Activated CD4-positive, alpha-beta T cell treated with anti-CD3 and anti-CD28 coated beads for 48 hours (primary cell): Measurements from ENCODE around the gene SCTR.
A peak's percentile ranks its signal among the peaks of the same experiment; 100 is the strongest.

Experiments
- DNase-seq: peaks from one replicate; pipeline ENCODE4 v3.0.0-alpha.2; 2020

The SCTR gene

DNA sequence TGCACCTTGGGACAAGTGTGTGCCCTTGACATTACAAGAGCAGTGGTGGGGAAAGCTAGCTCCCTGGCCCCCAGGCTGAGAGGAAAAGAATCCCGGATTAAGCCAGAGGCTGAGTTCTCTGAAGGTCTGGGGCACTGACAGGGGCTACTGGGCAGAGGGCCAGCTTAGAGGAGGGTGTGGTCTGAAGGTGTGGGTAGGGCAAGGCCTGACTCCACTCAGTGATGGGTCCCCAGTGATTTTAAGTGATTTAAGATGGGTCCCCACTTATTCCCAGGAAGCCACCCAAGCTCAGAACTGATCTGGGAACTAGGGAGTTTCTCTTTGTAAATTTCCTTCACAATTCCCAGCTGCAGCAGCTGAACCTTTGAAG is 83.8 kb downstream of the SCTR start:
- DNase-seq = no peak

DNA sequence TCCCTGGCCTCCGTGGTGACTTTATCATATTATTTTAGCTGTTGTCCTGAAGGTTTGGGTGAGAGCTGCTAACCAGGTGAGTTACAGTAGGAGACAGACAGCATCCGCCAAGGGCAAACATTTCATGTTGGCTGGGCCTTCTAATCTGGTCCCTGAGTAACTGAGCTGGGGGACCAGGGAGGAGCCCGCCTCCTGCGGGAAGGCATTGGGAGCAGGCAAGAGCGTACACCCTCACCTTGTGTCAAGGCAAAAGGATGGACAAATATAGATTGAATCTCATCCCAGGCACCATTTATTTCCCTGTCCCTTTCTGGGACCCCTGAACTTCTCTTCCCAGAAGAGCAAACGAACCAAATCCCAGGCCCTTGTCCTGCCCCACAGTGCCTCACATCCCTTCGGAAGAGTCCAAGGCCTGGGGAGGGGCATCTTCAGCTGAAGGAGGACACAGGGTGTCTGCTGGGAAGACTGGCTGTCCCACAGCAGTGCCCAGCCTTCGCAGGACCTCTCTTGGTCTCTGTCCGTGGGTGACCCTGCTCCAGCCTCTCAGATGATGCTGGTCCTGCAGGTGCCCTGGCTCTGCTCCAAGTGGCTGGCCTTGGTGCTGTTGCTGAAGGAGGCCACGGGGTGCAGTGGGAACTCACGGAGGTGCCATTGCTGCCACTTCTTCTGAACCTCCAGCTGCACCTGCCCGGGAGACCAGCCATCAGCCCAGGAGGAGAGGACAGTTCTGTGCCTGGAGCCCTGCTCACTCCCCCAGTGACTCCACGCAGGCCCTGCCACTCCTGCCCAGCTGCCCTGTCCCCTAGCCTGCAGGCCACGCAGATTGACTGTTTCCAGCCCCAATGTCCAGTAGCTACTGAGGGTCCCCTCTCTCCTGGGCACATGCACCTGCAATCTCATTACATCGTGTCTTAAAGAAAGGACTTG is 84.4 kb downstream of the SCTR start:
- DNase-seq = no peak

DNA sequence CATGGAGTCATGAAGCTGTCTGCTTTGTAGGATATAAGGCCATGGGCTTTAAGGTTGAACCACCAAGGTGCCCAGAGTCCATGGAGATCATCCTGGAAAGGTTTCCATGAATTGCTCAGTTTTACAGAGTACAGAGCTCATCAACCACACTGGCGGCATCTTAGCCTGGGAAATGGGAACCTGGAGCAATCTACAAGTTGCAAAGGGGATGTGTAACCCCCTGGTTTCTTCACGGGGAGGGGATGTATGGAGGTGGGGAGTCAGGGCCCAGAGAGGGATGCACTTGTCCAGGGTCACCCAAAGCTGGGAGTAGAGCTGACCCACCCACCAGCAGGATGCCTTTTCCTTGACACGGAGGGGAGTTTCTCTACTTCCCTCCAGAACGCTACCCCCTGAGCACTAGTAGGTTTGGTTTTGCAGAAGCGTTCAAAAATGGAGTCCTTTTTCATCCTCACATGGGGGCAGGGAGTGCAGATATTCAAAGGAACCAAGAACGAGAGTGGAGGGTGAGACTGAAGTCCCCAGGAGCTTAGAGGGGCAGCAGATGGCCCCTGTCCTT is 85.5 kb downstream of the SCTR start:
- DNase-seq = no peak

DNA sequence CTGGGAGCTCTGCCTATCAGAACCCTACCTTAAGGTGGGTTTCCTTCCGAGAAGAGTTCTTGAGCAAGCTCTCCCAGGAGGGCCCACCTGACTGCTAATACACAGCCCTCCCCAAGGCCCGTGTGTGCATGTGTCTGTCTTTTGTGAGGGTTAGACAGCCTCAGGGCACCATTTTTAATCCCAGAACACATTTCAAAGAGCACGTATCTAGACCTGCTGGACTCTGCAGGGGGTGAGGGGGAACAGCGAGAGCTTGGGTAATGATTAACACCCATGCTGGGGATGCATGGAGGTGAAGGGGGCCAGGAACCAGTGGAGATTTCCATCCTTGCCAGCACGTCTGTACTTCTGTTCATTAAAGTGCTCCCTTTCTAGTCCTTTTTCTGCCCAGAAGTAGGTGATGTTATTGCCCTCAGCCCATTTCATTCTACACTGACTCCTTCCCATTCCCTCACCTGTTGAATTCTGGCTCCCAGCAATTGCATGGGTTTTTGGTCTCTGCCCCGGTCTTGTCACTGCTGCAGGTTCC is 86.1 kb downstream of the SCTR start:
- DNase-seq = no peak

DNA sequence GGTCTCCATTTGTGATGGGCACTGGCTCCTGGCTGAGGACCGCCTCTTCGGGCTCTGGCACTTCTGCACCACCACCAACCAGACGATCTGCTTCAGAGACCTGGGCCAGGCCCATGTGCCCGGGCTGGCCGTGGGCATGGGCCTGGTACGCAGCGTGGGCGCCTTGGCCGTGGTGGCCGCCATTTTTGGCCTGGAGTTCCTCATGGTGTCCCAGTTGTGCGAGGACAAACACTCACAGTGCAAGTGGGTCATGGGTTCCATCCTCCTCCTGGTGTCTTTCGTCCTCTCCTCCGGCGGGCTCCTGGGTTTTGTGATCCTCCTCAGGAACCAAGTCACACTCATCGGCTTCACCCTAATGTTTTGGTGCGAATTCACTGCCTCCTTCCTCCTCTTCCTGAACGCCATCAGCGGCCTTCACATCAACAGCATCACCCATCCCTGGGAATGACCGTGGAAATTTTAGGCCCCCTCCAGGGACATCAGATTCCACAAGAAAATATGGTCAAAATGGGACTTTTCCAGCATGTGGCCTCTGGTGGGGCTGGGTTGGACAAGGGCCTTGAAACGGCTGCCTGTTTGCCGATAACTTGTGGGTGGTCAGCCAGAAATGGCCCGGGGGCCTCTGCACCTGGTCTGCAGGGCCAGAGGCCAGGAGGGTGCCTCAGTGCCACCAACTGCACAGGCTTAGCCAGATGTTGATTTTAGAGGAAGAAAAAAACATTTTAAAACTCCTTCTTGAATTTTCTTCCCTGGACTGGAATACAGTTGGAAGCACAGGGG is 87.1 kb downstream of the SCTR start:
- no peak for DNase-seq

DNA sequence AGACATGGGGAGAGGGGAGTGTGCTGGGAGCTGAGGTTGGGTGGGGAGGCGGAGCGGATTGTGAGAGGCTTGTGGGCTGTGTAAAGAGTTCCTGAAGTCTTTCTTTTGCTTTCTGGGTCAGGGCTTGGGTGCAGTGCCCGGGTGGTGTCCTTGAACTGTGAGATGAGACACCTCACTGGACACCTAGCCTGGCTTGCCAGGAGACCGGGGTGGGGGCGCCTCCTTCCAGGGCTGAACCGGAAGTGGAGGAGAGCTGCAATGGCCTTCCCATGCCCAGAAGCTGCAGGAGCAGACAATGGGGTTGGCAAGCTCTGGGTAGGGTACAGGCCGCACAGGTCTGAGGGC is 88.4 kb downstream of the SCTR start:
- DNase-seq = no peak

DNA sequence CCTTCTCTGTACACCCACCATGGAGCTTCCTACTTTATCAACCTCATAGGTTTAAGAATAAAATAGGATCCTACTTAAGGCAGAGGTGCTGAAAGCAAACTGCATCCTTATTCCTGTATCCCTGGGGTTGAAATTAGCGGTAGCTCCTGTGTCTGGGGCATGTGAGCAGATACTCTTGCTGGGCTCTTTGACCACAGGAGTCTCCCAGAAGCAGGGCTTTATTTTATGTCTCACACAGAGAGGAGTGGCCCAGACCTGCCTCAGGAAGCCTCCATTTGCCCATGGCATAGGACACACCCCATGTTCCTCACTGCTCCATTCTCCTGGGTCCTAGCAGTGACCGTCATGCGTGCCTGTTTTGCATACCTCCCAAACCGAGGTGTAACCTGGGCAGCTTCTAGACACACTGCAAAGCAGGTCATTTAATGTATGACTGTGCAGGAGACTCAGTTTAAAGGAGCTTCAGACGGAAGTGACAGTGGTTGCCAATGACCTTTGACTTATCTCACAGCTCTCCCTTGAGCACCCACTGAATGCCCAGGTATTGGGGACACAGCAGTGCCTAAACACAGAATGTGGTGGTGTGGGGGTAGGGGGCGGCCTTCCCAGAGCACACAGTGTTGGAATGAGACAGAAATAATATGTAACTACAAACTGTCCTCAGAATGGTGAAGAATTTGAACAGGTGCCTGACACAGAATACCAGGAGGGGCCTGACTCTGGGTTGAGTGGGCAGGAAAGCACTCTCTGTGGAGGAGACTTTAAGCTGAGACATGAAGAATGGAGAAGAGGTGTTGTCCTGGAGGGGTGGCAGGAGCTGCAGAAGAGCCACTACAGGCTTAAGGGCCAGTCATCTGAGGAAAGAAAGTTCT is 89.0 kb downstream of the SCTR start:
- no peak for DNase-seq

DNA sequence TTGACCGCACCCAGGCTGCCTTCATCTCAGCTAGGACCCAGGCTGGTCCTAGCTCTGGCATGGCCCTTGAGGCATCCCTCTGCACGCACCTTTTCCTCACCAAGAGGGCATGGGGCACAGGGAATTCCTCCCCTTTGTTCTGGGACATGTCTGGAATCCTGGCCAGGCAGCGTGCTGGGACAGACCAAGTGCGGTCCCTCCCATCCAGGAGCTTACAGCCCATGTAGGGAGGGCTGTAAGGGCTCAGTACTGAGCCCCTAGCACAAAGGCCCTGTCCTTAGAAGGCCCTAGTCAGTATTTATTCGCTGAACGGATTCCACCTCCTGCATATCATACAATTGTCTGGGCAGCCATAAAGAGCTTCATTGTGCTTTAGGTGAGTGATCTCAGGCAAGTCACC is 89.6 kb downstream of the SCTR start:
- DNase-seq = no peak

DNA sequence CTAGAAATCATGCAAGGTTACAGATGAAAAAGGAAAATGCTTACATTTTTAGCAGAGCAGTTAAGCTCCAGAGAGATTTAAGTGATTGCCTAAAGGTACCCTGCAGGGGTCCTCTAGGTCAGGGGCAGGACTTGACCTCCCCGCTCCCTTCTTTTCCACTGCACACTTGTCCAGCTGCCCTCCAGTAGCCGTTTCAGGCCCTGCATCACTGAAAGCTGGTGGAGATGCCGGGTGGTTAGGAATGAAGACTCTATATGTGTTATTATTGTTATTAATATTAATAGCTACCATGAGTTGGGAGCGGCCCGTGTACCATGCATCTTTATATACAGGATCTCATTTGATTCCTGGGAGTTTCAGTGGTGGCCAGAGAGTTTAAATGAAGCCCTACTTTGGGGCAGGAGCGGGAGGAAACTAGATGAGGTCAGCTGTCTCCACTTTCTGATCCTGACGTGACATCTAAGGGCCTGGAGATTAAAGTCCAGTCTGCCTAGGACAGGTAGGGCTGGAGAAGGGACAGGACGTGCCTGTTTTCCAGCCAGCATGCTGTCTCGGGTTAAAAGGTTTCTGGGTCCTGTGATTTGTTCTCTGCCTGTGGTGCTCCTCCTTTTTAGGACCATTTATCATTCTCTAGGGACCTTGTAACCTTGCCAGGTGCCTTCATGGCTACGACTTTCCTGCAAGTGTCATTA is 90.5 kb downstream of the SCTR start:
- DNase-seq = no peak

DNA sequence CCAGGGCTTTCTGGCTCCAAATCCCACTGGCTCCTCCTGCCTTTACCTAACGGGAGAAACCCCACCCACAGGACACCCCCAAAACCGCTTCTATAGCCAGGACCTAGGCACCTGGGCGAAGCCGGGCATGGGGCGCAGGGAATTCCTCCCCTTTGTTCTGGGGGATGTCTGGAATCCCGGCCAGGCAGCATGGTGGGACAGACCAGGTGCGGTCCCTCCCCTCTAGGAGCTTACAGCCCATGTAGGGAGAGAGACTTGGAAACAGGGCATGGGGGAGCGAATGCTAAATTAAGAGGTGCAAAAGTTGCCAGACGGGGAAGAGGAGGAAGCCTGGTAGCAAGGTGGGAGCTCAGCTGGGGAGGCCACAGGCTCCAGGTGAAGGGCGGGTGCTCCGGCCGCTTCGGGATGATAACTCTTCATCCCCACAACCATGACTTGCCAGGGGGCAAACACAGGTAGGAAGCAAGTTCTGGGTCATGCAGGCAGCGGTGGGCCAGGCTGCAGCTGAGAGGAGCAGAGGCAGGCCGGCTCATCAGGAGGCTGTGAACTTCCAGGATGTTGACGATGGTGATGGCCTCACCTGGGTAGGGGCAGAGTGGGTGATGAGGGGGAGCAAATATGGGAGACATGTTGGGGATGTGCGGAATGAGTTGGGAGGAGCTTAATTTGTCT is 91.3 kb downstream of the SCTR start:
- DNase-seq = no peak

DNA sequence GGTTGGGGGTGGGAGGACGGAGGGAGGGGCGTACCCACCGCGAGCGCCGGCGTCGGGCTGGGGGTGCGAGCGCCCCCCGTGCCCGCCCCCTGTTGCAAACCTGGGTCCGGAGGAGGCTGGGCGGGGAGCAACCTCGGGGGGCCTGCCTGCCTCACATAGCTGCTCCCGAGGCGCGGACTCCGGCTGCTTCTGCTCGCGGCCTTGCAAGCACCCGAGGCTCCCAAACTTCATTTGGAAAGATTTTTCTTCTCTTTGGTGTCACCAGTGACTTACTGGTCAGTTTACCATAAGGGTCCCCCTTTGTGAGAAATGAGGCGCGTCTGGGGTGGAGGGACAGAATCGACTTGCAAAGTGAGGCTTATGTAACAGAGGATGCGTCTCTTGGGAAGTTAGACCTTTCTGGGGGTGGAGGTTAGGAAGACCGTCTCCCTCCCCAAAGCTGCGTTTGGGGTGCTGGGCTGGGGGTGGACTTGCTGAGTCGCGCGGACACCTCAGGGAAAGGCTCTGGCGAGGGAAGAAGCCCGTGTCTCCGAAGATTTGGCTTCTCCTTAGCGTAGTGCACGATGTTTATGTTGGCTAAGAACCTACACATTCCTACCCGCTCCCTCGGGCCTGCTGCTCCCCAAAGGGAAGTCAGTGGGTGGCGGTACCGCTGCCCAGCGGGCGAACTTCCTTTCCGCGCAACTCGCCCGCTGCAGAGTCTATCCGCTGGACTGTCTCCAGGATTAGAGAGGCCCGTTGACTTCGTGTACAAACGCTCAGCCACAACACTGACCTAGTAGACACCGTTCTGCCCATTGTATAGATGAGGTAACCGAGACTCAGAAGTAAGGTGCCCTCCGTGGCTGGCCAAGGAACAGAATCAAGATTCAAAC is 92.1 kb downstream of the SCTR start:
- no peak for DNase-seq

DNA sequence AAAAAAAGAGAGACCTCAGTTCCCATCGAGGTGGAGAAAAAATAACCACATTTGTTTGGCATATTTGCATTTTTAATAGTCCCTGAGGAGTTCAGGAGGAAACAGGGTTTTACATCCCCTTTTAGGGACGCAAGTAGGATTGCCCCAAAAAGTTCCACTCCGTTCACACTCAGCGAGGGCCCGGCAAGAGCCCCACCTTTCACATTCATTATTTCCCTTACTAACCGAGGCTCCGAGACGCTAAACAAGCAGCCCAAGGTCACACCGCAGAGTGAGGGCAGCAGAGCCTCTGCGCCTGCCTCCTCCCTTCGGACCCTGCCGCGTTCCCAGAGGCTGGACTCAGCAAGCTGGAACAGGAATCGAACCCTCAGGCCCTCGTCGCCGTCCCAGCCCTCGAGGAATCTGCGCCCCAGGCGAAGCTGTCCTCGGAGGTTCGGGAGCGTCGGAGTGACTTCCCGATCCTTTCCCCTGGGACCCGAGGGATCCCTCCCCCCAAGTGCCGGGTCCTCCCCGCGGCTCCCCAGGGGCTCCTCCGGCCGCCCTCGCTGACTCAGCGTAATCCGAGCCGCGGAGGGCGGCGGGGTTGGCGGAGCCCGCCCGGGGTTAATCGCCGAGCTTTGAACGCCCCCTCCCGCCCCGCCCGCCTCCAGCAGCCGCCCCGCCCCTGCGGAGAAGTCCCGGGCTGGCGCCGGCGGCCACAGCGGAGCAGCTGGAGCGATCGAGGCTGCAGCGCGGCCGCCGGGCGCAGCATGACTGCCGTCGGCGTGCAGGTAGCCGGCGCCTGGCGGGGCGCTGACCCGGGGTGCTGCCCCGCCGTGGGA is 92.9 kb downstream of the SCTR start, which contains the start of gene TMEM37:
TSS of gene TMEM37 (plus strand) at position 700 of the 821 bp plus-strand sequence. CDS start at position 750, 50 bp downstream.
- peak; percentile 11 for DNase-seq

DNA sequence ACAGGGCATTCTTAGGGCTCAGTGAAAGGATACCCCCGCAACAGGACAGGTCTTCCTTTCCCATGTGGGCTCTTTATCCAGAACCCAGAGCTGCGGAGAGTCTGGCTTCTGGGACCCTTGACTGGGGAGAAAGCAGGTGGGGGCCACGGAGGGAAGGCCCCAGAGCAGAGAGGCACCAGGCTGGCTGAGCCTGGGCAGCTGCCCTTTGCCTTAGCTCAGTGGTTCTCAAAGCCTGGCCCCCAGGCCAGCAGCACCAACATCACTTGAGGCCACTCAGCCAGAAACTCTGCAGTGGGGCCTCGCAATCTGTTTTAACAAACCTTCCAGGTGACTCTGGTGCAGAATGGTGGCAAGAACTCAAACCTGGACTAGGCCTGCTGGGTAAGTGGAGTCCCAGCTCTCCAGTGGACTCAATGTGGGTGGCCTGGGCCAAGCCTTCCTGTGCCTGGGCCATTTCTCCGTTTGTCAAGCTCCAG is 94.2 kb downstream of the SCTR start:
- DNase-seq = no peak

DNA sequence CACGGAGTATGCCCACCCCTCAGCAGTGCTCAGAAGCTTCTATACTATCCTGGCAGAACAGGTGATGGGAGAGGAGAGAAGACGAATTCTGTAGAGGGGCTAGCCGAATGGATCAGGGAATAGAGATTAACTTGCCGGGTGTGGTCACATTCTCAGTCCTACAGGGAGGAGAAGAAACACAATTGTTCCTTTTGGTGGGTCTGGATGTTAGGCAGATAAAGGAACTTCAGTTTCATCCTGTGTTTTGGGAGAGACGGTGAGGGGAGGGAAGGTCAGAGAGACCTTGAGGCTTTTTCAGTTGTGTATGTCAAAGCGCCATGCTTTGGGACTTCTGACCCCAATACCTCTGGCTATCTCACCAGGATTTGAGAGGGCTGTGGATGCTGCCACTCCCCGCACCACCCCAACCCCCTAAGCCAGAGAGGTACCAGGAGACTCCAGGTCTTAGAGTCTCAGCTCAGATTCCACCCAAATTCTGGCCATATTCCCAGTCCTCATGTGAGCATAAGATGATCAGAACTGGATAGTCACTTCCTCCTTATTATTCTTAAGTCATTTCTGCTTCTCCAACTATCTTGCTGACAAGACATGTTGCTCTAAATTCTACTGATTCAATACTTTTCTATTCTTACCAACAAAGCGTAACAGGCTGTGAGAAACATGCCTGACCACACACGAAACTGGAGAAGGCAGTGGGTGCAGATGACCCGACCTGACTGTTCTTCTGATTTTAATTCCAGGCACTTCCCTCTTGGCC is 94.9 kb downstream of the SCTR start:
- DNase-seq = no peak

DNA sequence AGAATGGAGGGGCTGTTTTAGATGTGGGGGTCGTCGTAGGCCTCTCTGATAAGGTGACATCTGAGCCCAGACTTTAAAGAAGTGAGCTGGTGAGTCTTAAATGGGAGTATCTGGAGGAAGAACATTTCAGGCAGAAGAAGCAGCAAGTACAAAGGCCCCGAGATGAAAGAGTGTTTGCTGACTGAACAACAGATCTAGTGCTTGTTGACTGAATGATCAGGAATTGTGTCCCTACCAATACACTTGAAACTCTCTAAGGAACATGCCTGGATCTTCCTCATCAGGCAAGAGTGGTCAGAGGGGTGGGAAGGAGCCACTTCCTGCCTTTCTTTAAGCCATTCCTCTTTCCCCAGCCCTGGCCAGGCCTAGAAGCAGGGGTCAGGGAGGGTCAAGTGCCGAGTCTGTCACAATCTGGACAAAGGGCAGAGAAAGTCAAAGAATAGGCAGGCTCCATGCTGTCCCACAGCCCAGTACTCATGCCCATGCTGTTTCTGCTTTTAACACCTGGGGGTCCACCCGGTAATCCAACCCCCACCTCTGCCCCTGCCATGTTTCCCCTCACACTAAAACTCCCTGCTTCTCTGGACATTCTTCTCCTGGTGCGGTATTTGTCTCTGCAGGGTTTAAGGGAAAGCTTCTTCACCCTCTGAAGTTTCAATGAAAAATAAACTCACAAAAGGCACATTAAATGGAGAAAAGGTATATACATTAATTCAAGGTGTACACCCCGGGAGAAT is 95.6 kb downstream of the SCTR start:
- no peak for DNase-seq

DNA sequence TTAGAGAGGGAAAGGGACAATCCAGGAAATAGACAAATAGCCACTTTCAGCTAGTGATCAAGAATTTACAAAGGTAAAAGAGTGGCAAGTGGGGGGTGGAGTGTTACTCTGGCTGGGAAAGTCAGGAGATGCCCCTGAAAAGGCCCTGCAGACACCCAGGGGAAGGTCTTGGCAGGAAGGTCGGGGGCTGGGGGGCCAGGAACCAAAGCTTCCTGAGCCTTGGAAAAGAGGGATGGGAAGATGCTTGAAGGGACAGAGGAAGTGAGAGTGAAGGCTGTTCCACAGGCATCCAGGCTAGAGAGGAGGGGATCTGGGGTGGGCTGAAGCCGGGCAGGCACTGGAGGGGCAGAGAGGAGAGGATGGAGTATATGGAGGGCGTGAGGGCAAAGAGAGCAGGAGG is 96.5 kb downstream of the SCTR start:
- DNase-seq = no peak

DNA sequence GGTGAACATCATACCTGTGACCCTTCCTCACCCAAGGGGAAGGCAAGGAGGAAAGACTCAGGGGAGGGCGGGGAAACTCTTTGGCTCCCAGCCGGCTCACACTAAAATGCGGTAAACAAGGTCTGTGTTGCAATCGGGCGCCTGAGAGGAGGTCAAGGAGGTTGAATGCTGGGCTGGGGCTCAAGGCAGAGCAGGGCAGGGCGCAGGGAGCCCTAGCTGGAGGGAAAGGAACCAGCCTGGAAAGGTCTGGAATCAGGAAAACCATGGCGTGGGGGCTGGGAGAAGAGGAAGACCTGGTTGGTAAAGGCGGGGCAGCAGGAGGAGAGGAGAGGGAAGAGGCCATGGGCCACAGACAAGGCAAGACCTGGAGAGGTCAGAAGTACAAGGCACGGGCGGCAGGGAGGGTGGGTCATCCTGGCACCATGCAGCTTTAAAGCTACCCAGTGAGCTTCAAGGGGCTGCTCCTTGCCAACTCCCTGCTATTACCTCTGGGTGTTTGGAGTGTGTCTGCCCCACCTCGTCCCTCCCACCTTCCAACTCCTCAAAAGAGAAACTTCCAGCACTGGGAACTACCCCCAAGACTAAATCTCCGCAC is 97.4 kb downstream of the SCTR start:
- DNase-seq = no peak

DNA sequence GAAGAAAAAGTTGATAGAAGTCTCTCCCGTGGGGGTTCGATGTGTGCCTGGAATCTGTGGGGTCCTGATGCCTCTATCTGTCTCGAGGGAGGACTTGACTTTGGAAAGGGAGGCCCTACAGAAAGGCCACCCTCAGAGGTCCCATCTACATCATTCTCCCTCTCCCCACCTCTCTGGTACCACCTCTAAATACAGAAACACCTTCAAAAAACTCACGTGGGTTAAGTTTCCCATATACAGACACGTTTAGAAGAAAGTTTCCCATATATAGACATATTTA is 97.9 kb downstream of the SCTR start:
- DNase-seq = no peak
